Tibial artery (tissue), 4 donors: ENCODE data around the gene ATP8B3.

Experiments
- DNase-seq, 2 donors: peaks; one replicate each; pipeline ENCODE4 v3.0.0-alpha.2; 2019
- H3K27ac ChIP-seq, 2 donors: fragments of 200-600 bp; sonication (generic) in 1 of 2; 1 replicate in 1 of 2; 2 replicates in 1 of 2; pipeline ENCODE4 v1.5.1; 2018 to 2019; ENCODE audit warnings: mild to moderate bottlenecking in 1 of 2
- H3K27me3 ChIP-seq, 2 donors: fragments of 200-600 bp; sonication (generic) in 1 of 2; one replicate each; pipeline versions ENCODE4 v1.5.1 to v1.6.0; 2016 to 2019
- H3K36me3 ChIP-seq, 3 donors: fragments of 200-600 bp; sonication (generic) in 2 of 3; one replicate each; pipeline ENCODE4 v1.5.1; 2016 to 2019; ENCODE audit warnings: mild to moderate bottlenecking in 2 of 3
- H3K4me1 ChIP-seq, 4 donors: fragments of 200-600 bp; sonication (generic) in 2 of 4; 1 replicate in 3 of 4; 2 replicates in 1 of 4; pipeline ENCODE4 v1.5.1; 2016 to 2019
- H3K4me3 ChIP-seq, 2 donors: fragments of 200-600 bp; sonication (generic) in 1 of 2; 1 replicate in 1 of 2; 2 replicates in 1 of 2; pipeline ENCODE4 v1.5.1; 2018 to 2019; ENCODE audit warnings: mild to moderate bottlenecking in 2 of 2
- H3K9me3 ChIP-seq, 3 donors: fragments of 200-600 bp; sonication (generic) in 1 of 3; one replicate each; pipeline ENCODE4 v1.5.1; 2016 to 2019
- CTCF ChIP-seq, 2 experiments: fragments of 200-600 bp in 1 of 2; fragments of 450-650 bp in 1 of 2; IDR thresholded peaks; one replicate each; pipeline ENCODE4 v1.5.1; 2017 to 2019; ENCODE audit warnings: antibody characterized with exemption in 2 of 2, mild to moderate bottlenecking in 1 of 2, moderate library complexity in 1 of 2
- intact Hi-C: fragments of 100-400 bp; cut with DNase I; formaldehyde crosslinking; loops from one replicate; pipeline ENCODE4 v1.15.0; 2023; ENCODE audit warnings: low total_unique reads

The ATP8B3 gene

GRCh38 chr19:1822210-1822609, 10.1 kb upstream of the ATP8B3 start:
- H3K4me3 ChIP-seq = no peak overlapping the region
- peaks cover 62 to 95% (median 85%) of the 10 kb centered on the region in 3 donors for H3K36me3 ChIP-seq
- intact Hi-C loops = no loop called here
- H3K9me3 ChIP-seq = no peaks in the 10 kb centered on the region
- no peak for DNase-seq
- no peaks in the 10 kb centered on the region for H3K27me3 ChIP-seq
- H3K4me1 ChIP-seq = peaks cover 0 to 14% (median 10%) of the 10 kb centered on the region in 4 donors
- no peak for TF ChIP-seq CTCF (IDR thresholded peaks at IDR 0.05)
- H3K27ac ChIP-seq = no peak overlapping the region

- no peak for DNase-seq
- peaks cover 72 to 100% (median 97%) of the 10 kb centered on the region in 3 donors for H3K36me3 ChIP-seq
- H3K4me1 ChIP-seq = no peaks in the 10 kb centered on the region
- H3K27ac ChIP-seq = no peak overlapping the region
- H3K4me3 ChIP-seq = no peak overlapping the region
- TF ChIP-seq CTCF (IDR thresholded peaks at IDR 0.05) = no peak
- H3K27me3 ChIP-seq = no peaks in the 10 kb centered on the region
- intact Hi-C loops = no loop called here
- H3K9me3 ChIP-seq = no peaks in the 10 kb centered on the region
Observed at GRCh38 chr19:1819341-1820255, 7.5 kb upstream of the ATP8B3 start.

GRCh38 chr19:1818549-1819195, 6.6 kb upstream of the ATP8B3 start:
- intact Hi-C loops = no loop called here
- H3K9me3 ChIP-seq = no peaks in the 10 kb centered on the region
- no peak overlapping the region for H3K4me3 ChIP-seq
- no peak for TF ChIP-seq CTCF (IDR thresholded peaks at IDR 0.05)
- no peak for DNase-seq
- H3K36me3 ChIP-seq = peaks cover 63 to 93% (median 87%) of the 10 kb centered on the region in 3 donors
- no peaks in the 10 kb centered on the region for H3K27me3 ChIP-seq
- H3K4me1 ChIP-seq = peaks cover 0 to 2% (median under 1%) of the 10 kb centered on the region in 4 donors
- no peak overlapping the region for H3K27ac ChIP-seq

GRCh38 chr19:1817553-1818179, 5.6 kb upstream of the ATP8B3 start:
- intact Hi-C loops = no loop called here

More at GRCh38 chr19:1817553-1818179, 5.6 kb upstream of the ATP8B3 start:
- Histone ChIP-seq H3K27me3 (no peaks in the 10 kb centered on the region), H3K4me3 (no peak overlapping the region), H3K9me3 (no peaks in the 10 kb centered on the region), H3K4me1 (peaks cover 0 to 12% (median 10%) of the 10 kb centered on the region in 4 donors), H3K27ac (no peak overlapping the region), H3K36me3 (peaks cover 54 to 83% (median 77%) of the 10 kb centered on the region in 3 donors)
- no peak for DNase-seq
- TF ChIP-seq CTCF (IDR thresholded peaks at IDR 0.05) = no peak
